NCI-H2107 (cell line): ENCODE results near the gene TLX2.

Experiments used
- DNase-seq: peaks from one replicate; lab custom pipeline; 2025; lab: John Stamatoyannopoulos, UW

The TLX2 gene

GRCh38 chr2:74511104-74511989, 2.9 kb upstream of the TLX2 start:
- DNase-seq = no peak

GRCh38 chr2:74512744-74513604, 1.3 kb upstream of the TLX2 start:
- DNase-seq = no peak

GRCh38 chr2:74513605-74514367, 464 bp upstream of the TLX2 start:
- no peak for DNase-seq

- no peak for DNase-seq
These were observed 1.2 kb downstream of the TLX2 start for GRCh38 chr2:74515271-74515980.

GRCh38 chr2:74515981-74516633, 1.9 kb downstream of the TLX2 start:
- no peak for DNase-seq

GRCh38 chr2:74516650-74517049, 2.4 kb downstream of the TLX2 start:
- no peak for DNase-seq

GRCh38 chr2:74522516-74522915, 8.3 kb downstream of the TLX2 start:
- DNase-seq = no peak

GRCh38 chr2:74524005-74524404, 9.8 kb downstream of the TLX2 start:
- DNase-seq = no peak

- DNase-seq = no peak
These were observed 10.9 kb downstream of the TLX2 start for GRCh38 chr2:74524955-74525716.

- no peak for DNase-seq
These were observed 11.7 kb downstream of the TLX2 start, which contains the start of gene DQX1 for GRCh38 chr2:74525717-74526648. TSS of gene DQX1 (minus strand) at chr2:74526231. CDS start at chr2:74525729, 502 bp downstream.

GRCh38 chr2:74526649-74527230, 12.5 kb downstream of the TLX2 start:
- no peak for DNase-seq

- DNase-seq = no peak
These were observed 13.5 kb downstream of the TLX2 start for GRCh38 chr2:74527741-74528140.

- DNase-seq = no peak
These were observed 14.5 kb downstream of the TLX2 start for GRCh38 chr2:74528600-74529356.

GRCh38 chr2:74529357-74530238, 15.3 kb downstream of the TLX2 start, which contains the start of the genes AUP1 and HTRA2:
TSS of gene AUP1 (minus strand) at chr2:74529706. CDS start at chr2:74529629, 77 bp downstream.
TSS of gene HTRA2 (plus strand) at chr2:74529933. CDS start at chr2:74530007, 74 bp downstream.
- DNase-seq = peak; percentile 97

- no peak for DNase-seq
These were observed 16.3 kb downstream of the TLX2 start for GRCh38 chr2:74530239-74531187.
